OCI-LY7 (cell line): ENCODE data around the gene SMIM14. TPM values are rescaled to one million over a fixed set of nuclear protein-coding genes. Genes with fewer than 3 reads are reported as not detected.

Experiments
- BruUV-seq: library from RNA; stranded (reverse); fragments of 400-500 nt; replicated peaks from 2 replicates; lab custom pipeline; 2021; lab: Mats Ljungman, UMichigan
- CTCF ChIA-PET: fragments of 300-600 bp; sonication (Branson Sonifier 250); formaldehyde crosslinking; loops from one replicate; lab custom pipeline; 2022; ENCODE audit warnings: antibody characterized with exemption; ENCODE audit not compliant: unreplicated experiment; lab: Charles Lee
- POLR2A ChIA-PET: fragments of 300-600 bp; sonication (Branson Sonifier 250); formaldehyde crosslinking; loops from one replicate; lab custom pipeline; 2022; ENCODE audit warnings: antibody characterized with exemption; lab: Charles Lee
- DNase-seq: peaks from one replicate; pipeline ENCODE4 v3.0.0-alpha.2; 2015; ENCODE audit warnings: low spot score
- H2AFZ ChIP-seq: fragments of 200-600 bp; sonication (generic), shearing (Covaris generic); 2 replicates; pipeline ENCODE4 v1.6.1; 2014; ENCODE audit warnings: mild to moderate bottlenecking, antibody characterized with exemption, low read length, moderate library complexity
- H3K27ac ChIP-seq: fragments of 200-600 bp; sonication (generic); 2 replicates; pipeline ENCODE4 v1.5.1; 2014; ENCODE audit warnings: mixed run types, low read depth, mild to moderate bottlenecking, moderate library complexity, low read length, inconsistent platforms; ENCODE audit not compliant: poor library complexity, severe bottlenecking
- H3K36me3 ChIP-seq: fragments of 200-600 bp; sonication (generic); 2 replicates; pipeline ENCODE4 v1.6.1; 2014; ENCODE audit warnings: mild to moderate bottlenecking, antibody characterized with exemption, low read length, moderate library complexity, mixed read lengths; ENCODE audit not compliant: insufficient read depth
- H3K4me1 ChIP-seq: fragments of 200-600 bp; sonication (generic); 2 replicates; pipeline ENCODE4 v1.5.1; 2014; ENCODE audit warnings: mild to moderate bottlenecking, low read length; ENCODE audit not compliant: insufficient read depth, poor library complexity, severe bottlenecking
- H3K4me2 ChIP-seq: fragments of 200-600 bp; sonication (generic); 2 replicates; pipeline ENCODE4 v1.6.1; 2014; ENCODE audit warnings: mild to moderate bottlenecking, low read length
- H3K4me3 ChIP-seq: fragments of 200-600 bp; sonication (generic); 2 replicates; pipeline ENCODE4 v1.5.1; 2014; ENCODE audit warnings: mild to moderate bottlenecking, low read depth, low read length; ENCODE audit not compliant: poor library complexity, severe bottlenecking
- H3K79me2 ChIP-seq: fragments of 200-600 bp; sonication (generic); 2 replicates; pipeline ENCODE4 v1.6.1; 2016; ENCODE audit warnings: low read depth, mild to moderate bottlenecking, low read length, moderate library complexity, mixed read lengths; ENCODE audit not compliant: insufficient read depth
- H3K9me2 ChIP-seq: fragments of 200-600 bp; sonication (generic); 2 replicates; pipeline ENCODE4 v1.6.1; 2016; ENCODE audit warnings: mild to moderate bottlenecking, low read length, mixed read lengths; ENCODE audit not compliant: insufficient read depth
- H3K9me3 ChIP-seq: fragments of 200-600 bp; sonication (generic); 2 replicates; pipeline ENCODE4 v1.6.1; 2014; ENCODE audit warnings: mild to moderate bottlenecking, mixed run types, low read length, mixed read lengths
- H4K20me1 ChIP-seq: fragments of 200-600 bp; sonication (generic); 2 replicates; pipeline ENCODE4 v1.6.1; 2014; ENCODE audit warnings: mild to moderate bottlenecking, antibody characterized with exemption, low read length, moderate library complexity, mixed read lengths; ENCODE audit not compliant: insufficient read depth
- CTCF ChIP-seq: fragments of 200-600 bp; sonication (generic); conservative IDR thresholded peaks from 2 replicates; pipeline ENCODE4 v1.5.1; 2014; ENCODE audit warnings: mild to moderate bottlenecking, antibody characterized with exemption, low read length, moderate library complexity, mixed read lengths
- EZH2phosphoT487 ChIP-seq: fragments of 200-600 bp; sonication (generic); IDR thresholded peaks from 2 replicates; pipeline ENCODE4 v1.6.1; 2018; ENCODE audit warnings: low read depth, borderline replicate concordance, mild to moderate bottlenecking, mixed run types, antibody characterized with exemption, low read length, moderate library complexity, mixed read lengths
- intact Hi-C: fragments of 100-400 bp; cut with micrococcal nuclease; formaldehyde crosslinking; loops from one replicate; pipeline ENCODE4 v1.10.0; 2022; ENCODE audit not compliant: unreplicated experiment
- total RNA-seq, 2 experiments: library from RNA; depleted of rRNA in 1 of 2; stranded (reverse); fragments of >200 nt in 1 of 2; shearing (Covaris generic) in 1 of 2; gene quantifications; 2 replicates each; pipeline ENCODE4 v1.2.3, GENCODE V29; 2014 to 2022

The SMIM14 gene
- total RNA-seq, 2 experiments from 2014 or later: 1.8 TPM; not detected in 1

- CTCF ChIA-PET: no interaction called here
- no peak for DNase-seq
- H3K9me3 ChIP-seq: no peaks in the 10 kb centered on the region
- H3K4me1 ChIP-seq: no peaks in the 10 kb centered on the region
- POLR2A ChIA-PET: no interaction called here
- H3K9me2 ChIP-seq: no peaks in the 10 kb centered on the region
- TF ChIP-seq EZH2phosphoT487 (no peak), CTCF (no peak)
- H3K4me3 ChIP-seq: no peak overlapping the region
- no peaks in the 10 kb centered on the region for H4K20me1 ChIP-seq
- no peak overlapping the region for H3K27ac ChIP-seq
- BruUV-seq: no TSS peak
- H3K79me2 ChIP-seq: no peaks in the 10 kb centered on the region
- H3K4me2 ChIP-seq: no peak overlapping the region
- intact Hi-C loops: no loop called here
- H2AFZ ChIP-seq: no peak overlapping the region
- peaks cover 56% of the 10 kb centered on the region for H3K36me3 ChIP-seq
These were observed 136.5 kb downstream of the SMIM14 start for GRCh38 chr4:39502019-39502663.

- H2AFZ ChIP-seq: no peak overlapping the region
- CTCF ChIA-PET: no interaction called here
- H3K4me3 ChIP-seq: no peak overlapping the region
- DNase-seq: no peak
- POLR2A ChIA-PET: no interaction called here
- no peak overlapping the region for H3K27ac ChIP-seq
- intact Hi-C loops: no loop called here
- H3K4me1 ChIP-seq: no peaks in the 10 kb centered on the region
- TF ChIP-seq EZH2phosphoT487 (no peak), CTCF (no peak)
- BruUV-seq: no TSS peak
- peaks cover 28% of the 10 kb centered on the region for H3K36me3 ChIP-seq
- no peaks in the 10 kb centered on the region for H3K79me2 ChIP-seq
- H3K4me2 ChIP-seq: no peak overlapping the region
- no peaks in the 10 kb centered on the region for H4K20me1 ChIP-seq
- no peaks in the 10 kb centered on the region for H3K9me3 ChIP-seq
- no peaks in the 10 kb centered on the region for H3K9me2 ChIP-seq
These were observed 140.0 kb downstream of the SMIM14 start for GRCh38 chr4:39498727-39499020.

GRCh38 chr4:39497909-39498726, 140.5 kb downstream of the SMIM14 start:
- no peak for DNase-seq
- H3K4me3 ChIP-seq: no peak overlapping the region
- no peaks in the 10 kb centered on the region for H3K9me3 ChIP-seq
- no peaks in the 10 kb centered on the region for H3K9me2 ChIP-seq
- intact Hi-C loops: no loop called here
- H2AFZ ChIP-seq: no peak overlapping the region
- no peaks in the 10 kb centered on the region for H3K4me1 ChIP-seq
- no peaks in the 10 kb centered on the region for H3K79me2 ChIP-seq
- H3K4me2 ChIP-seq: no peak overlapping the region
- BruUV-seq: no TSS peak
- ChIA-PET CTCF (no interaction called here), POLR2A (interaction anchor here (0.9 kb wide), 1 partner anchor 707 kb away, joined by 3 read pairs; no protein-coding TSS in a partner anchor)
- no peak for TF ChIP-seq CTCF
- TF ChIP-seq EZH2phosphoT487: no peak
- H4K20me1 ChIP-seq: no peaks in the 10 kb centered on the region
- peaks cover 23% of the 10 kb centered on the region; the same call in 1 of the 2 replicates for H3K36me3 ChIP-seq
- no peak overlapping the region for H3K27ac ChIP-seq
